Pulmonary artery endothelial cell (primary cell): ENCODE results near the gene BHLHE40. TPM values are rescaled to one million over a fixed set of nuclear protein-coding genes. Genes with fewer than 3 reads are reported as not detected.
"Not testable (repeated sequence)": the region's sequence is repeated elsewhere in the genome, so short reads cannot be mapped to it uniquely, and the experiment has no call there.

Experiments used
- DNase-seq: peaks from one replicate; pipeline ENCODE4 v3.0.0-alpha.2; 2011; ENCODE audit warnings: low read depth, low spot score
- total RNA-seq: library from RNA; depleted of rRNA; stranded (reverse); fragments of >200 nt; gene quantifications from 2 replicates; pipeline ENCODE4 v1.2.3, GENCODE V29; 2014

Gene BHLHE40
- total RNA-seq, 1 donor from 2014 or later: 12.0 TPM

DNA sequence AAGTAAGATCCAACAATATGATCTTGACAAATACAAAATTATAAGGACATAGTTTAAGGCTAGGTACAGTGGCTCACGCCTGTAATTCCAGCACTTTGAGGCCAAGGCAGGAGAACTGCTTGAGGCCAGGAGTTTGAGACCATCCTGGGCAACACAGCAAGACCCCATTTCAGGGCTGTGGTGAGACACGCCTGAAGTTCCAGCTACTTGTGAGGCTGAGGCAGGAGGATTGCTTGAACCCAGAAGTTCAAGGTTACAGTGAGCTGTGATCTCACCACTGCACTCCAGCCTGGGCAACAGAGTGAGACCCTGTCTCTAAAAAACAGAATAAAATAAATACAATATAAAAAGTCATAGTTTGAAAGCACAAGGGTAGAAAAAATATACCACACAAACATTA is 17.4 kb upstream of the BHLHE40 start:
- not testable (repeated sequence) for DNase-seq

GRCh38 chr3:4963669-4964570 is 15.3 kb upstream of the BHLHE40 start:
- no peak for DNase-seq

DNA sequence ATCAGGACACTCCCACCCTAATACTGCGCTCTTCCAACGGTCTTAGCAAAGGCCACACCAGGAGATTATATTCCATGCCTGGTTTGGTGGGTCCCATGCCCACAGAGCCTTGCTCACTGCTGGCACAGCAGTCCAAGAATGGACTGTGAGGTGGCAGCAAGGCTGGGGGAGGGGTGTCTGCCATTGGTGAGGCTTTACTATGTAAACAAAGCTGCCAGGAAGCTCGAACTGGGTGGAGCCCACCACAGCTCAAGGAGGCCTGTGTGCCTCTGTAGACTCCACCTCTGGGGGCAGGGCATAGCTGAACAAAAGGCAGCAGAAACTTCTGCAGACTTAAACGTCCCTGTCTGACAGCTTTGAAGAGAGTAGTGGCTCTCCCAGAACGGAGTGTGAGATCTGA is 13.2 kb upstream of the BHLHE40 start:
- not testable (repeated sequence) for DNase-seq

GRCh38 chr3:4967683-4968082 is 11.6 kb upstream of the BHLHE40 start:
- not testable (repeated sequence) for DNase-seq

- not testable (repeated sequence) for DNase-seq
Observed at GRCh38 chr3:4971437-4971836, 7.8 kb upstream of the BHLHE40 start.

GRCh38 chr3:4971838-4972237 is 7.4 kb upstream of the BHLHE40 start:
- DNase-seq: no peak

DNA sequence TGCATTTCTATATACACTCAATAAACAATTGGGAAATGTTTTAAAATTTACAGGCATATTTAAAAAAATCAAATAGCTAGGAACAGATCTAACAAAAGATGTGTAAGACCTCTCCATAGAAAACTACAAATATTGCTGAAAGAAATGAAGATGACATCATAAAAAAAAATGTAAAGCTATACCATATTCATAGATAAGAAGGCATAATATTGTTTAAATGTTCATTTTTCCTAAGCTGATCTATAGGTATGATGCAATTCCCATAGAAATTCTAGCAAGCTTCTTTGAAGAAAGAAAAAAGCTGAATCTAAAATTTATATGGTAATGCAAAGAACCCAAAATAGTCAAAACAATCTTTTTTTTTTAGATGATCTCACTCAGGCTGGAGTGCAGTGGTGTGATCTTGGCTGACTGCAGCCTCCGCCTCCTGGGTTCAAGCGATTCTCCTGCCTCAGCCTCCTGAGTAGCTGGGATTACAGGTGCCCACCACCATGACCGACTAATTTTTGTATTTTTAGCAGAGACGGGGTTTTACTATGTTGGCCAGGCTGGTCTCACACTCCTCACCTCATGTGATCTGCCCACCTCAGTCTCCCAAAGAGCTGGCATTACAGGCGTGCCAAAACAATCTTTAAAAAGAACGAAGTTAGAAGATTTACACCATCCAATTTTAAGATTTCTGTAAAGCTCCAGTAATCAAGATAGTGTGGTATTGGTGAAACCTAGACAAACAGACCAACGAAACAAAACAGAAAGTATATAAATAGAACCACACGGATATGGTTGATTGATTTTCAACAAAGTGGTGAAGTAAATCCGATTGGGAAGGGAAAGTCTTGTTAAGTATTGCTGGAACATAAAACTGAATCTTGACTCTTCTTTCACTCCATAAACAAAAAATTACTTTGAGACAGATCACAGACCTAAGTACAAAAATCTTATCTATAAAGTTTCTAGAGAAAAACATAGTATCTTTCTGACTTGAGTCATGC is 6.3 kb upstream of the BHLHE40 start:
- no peak for DNase-seq

DNA sequence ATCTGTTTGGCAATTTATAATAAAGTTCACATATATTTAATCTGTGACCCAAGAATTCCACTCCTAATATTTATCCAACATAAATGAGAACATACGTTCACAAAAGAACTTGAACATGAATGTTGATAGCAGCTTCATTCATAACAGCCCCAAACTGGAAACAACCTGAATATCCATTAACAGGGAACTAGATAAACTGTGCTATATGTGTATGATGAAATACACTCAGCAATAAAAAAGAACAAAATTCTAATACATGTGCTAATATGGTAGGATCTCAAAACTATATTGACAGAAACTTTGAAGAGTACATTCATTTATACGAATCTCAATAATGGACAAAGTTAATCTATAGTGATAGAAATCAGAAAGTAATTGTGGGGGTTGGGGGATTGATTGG is 5.1 kb upstream of the BHLHE40 start:
- DNase-seq: no peak

DNA sequence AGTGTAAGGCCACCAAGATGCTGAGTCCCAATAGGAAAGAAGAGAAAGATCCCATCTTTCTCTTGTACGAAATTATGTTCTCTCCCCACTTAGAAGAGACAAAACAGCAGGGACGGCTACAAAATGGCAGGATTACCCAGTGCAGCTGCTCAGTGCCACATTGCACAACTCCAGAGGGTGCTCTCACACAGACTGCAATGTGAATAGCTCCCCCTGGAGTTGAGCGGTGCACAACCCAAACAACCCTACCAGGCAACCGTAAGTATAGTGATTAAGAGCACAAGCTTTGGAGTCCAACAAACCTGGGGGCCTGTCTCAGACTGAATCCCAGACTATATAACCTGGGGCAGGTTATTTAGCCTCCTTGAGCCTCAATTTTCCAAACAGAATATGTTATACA is 3.1 kb upstream of the BHLHE40 start:
- no peak for DNase-seq

DNA sequence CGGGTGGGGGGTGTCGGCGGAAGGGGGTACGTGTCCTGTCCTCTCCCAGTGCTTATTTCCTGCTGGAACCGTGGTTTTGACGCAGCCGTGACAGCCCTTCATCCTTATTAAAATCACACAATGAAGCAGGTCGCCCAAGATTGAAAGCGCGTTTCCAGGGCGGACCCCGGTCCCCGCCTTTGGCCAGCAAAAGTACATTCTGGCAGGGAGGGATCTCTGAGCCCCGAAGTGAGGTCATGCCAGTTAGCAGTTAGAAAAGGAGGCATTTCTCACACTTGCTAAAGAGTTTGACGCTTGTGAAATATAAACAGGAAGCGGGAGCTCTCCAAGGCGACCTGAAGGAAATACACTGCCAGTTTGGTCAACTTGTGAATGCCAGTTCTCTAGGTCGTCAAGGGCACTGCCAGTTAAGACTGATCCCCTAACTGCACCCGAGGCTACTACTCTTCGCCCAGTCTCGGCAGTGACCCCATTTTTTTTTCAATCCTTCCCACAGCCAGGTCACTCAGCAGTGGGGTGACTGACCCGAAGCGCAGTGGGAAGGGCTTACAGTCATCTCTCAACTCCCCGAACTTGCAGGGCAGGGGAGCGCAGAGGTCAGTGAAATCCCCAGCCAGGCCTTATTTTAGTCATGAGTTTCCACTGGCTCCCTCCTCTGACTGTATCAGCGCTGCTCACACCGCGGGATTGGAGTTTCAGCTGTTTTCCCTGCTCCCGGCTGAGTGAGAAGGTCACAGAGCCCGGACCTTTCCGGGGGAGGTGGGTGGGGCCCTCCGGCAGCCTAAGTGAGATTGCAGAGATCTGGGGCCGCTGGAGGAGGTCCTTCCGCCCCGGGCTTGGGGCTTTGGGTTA is 2.0 kb upstream of the BHLHE40 start:
- DNase-seq: peak; percentile 74

- no peak for DNase-seq
Observed at GRCh38 chr3:4977853-4978203, 1.4 kb upstream of the BHLHE40 start.

DNA sequence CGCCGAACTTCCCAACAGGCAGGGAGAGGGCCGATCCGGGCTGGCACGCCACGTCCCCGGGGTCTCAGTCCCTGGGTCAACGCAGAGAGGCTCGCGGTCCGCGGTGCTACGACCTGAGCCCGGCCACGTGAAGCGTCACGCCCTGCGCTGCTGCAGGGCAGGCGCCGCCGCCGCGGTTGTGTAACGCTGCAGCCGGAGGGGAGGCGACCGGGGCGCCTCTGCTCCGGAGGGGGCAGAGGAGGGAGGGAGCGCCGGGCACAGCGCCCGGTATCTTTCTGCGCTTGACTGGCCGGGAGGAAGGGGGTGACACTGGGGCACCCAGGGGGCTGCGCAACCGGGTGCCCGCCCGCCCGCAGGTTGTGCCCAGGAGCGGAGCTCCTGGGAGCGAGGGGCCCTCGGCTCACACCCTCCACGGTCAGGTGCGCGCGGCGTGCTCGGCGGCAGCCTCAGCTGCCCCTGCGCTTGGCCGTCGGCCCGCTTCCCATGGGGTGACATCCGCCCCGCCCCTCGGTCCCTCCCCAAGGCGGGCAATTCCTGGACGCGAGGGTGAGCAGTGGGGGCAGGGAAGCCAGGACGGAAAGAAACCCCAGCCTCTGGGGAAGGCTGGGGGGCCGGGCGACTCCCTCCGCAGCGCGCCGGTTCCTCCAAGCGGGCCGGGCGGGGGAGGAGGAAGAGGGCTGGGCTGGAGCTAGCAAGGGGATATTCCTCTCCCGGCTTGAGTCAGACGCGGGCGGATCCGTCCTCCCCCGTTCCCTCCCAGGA is 852 bp upstream of the BHLHE40 start:
- peak; percentile 95 for DNase-seq

DNA sequence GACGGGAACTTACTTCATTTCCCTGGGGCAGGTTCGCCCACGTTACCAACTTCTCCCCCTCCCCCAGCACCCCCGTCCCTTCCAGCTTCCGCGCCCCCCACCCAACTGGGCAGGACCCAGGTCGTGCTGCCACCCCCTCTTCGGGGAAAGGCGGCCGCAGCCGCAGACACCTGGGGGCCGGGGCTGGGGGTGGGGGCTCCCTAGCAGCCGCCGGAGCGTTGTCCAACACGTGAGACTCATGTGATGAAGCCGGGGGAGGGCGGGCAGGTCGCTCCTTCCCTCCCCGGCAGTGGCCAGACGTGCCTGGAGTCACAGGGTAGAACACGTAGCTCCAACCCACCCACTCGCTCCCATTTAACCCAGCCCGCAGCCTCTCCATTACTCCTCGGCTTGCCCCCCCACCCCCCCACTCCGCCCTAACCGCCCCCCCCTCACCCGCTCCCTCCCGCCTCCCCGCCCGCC is 240 bp upstream of the BHLHE40 start:
- peak; percentile 97 for DNase-seq

GRCh38 chr3:4980229-4981203 is 1.3 kb downstream of the BHLHE40 start:
- peak; percentile 67 for DNase-seq

- DNase-seq: no peak
Observed at GRCh38 chr3:4981294-4981664, 2.0 kb downstream of the BHLHE40 start.

GRCh38 chr3:4981665-4982494 is 2.6 kb downstream of the BHLHE40 start:
- DNase-seq: no peak

- DNase-seq: no peak
Observed at GRCh38 chr3:4982773-4983738, 3.8 kb downstream of the BHLHE40 start.
